Adipose tissue (tissue), 3 donors: ENCODE data around the gene ACAD10. TPM values are rescaled to one million over a fixed set of nuclear protein-coding genes. Genes with fewer than 3 reads are reported as not detected.
"Not testable (repeated sequence)": the region's sequence is repeated elsewhere in the genome, so short reads cannot be mapped to it uniquely, and the experiment has no call there.

Experiments
- H3K27ac ChIP-seq: one replicate; pipeline ENCODE4 v1.5.1; 2013; ENCODE audit warnings: low read depth, low read length
- WGBS, 3 donors: extraction: QIAGEN DNeasy Blood & Tissue Kit; methylation state at CpG; one replicate each; pipeline ENCODE4 v1.1.7; 2013; 5-methylcytosine and 5-hydroxymethylcytosine counted together
- polyA plus RNA-seq, 3 donors: library from polyadenylated mRNA; stranded (reverse); fragments of 200-250 nt; gene quantifications; one replicate each; pipeline ENCODE4 v1.2.3, GENCODE V29; 2013
- donor health status: healthy with polysubstance abuse.
- donor health status: Bipolar disorder and iron deficiency.
- donor health status: healthy.

Gene ACAD10
- polyA plus RNA-seq, 3 donors, result 10.6 to 15.1 (median 10.6) TPM

DNA sequence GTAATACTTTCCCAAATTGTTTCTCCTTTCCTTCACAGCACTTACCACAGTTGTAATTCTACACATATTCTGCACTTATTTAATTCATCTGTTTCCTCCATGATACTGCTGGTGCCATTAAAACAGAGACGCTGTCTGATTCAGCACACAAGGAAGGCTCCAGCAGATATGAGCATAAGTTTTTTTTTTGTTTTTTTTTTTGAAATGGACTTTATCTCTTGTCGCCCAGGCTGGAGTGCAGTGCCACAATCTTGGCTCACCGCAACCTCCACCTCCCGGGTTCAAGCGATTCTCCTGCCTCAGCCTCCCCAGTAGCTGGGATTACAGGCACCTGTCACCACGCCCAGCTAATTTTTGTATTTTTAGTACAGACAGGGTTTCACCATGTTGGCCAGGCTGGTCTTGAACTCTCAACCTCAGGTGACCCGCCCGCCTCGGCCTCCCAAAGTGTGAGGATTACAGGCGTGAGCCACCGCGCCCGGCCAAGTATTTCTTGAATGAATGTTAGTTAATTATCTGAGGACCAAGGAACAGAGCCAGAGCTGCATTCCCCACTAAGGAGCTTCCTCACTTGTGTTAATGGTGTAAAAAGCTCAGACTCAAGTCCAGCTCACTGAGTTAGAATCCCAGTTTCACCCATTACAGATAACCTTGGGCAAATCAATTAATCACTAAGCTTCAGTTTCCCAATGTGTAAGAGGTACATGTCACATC lies 1.2 kb upstream of the ACAD10 start:
- not testable (repeated sequence) for H3K27ac ChIP-seq

DNA sequence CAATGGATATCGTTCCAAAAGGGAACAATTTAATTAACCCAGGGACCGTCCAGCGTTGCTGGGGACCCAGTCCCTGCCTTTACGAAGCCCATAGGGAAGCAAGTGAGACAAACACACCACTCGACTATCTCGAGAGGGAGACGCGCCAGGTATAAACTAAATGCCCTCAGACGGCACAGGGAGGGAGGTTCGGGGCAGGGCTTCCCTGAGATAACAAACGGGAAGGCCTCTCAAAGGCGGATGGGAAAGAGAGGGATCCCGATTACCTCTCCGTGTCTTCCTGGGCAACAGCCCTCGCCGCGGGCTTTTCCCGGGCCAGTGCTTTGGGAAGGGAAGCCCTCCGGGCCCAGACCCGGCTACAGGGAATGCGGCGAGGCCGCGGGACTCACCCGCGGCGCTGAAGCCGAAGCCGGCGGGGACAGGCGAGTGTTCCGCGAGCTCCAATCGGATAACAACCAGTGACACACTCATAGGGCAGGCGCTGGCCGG lies 487 bp upstream of the ACAD10 start:
- H3K27ac ChIP-seq, result no peak overlapping the region
- 0% methylated on average over 36 of the region's 36 CpGs for WGBS, 3 donors

More for the DNA sequence above, 1.2 kb upstream of the ACAD10 start:
- WGBS, 3 donors, result 55 to 83% (median 81%) methylated on average over 13 of the region's 13 CpGs

- WGBS, 3 donors, result 10 to 21% (median 16%) methylated on average over 15 of the region's 15 CpGs
- no peak overlapping the region for H3K27ac ChIP-seq
These were observed 787 bp downstream of the ACAD10 start for GRCh38 chr12:111686574-111687105.

DNA sequence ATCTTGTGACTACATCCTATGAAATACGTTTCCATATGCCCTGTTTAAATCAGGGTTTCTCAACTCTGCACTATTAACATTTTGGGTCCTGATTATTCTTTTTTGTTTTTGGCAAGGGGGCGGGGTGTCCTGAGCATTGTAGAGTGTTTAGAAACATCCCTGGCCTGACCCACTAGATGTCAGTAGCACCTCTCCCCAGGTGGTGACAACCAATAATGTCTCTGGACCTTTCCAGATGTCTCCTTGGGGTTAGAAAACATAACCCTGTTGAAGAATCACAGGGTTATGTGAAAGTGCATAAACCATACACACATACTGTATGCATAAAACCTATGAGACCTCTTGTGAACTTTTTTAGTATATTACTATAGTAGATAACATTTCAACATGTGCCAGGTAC lies 1.4 kb downstream of the ACAD10 start:
- WGBS, 3 donors, result 55 to 66% (median 57%) methylated on average over 2 of the region's 2 CpGs
- no peak overlapping the region for H3K27ac ChIP-seq

DNA sequence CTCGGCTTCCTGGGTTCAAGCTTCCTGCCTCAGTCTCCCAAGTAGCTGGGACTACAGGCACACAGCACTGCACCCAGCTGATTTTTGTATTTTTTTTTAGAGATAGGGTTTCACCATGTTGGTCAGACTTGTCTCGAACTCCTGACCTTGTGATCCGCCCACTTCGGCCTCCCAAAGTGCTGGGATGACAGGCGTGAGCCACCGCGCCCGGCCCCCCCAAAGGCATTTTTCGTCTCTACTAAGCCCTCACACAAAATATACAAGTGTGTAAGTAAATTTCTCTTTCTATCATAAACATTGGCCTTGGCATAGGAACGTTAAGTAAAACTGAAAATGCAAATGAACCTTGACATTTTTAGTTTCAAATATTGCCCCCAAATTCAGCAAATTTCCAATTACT lies 2.1 kb downstream of the ACAD10 start:
- WGBS, 3 donors, result 90 to 93% (median 91%) methylated on average over 10 of the region's 10 CpGs
- no peak overlapping the region for H3K27ac ChIP-seq

GRCh38 chr12:111691262-111691661 lies 5.4 kb downstream of the ACAD10 start:
- no peak overlapping the region for H3K27ac ChIP-seq
- WGBS, 3 donors, result 95 to 98% (median 96%) methylated on average over 3 of the region's 3 CpGs

DNA sequence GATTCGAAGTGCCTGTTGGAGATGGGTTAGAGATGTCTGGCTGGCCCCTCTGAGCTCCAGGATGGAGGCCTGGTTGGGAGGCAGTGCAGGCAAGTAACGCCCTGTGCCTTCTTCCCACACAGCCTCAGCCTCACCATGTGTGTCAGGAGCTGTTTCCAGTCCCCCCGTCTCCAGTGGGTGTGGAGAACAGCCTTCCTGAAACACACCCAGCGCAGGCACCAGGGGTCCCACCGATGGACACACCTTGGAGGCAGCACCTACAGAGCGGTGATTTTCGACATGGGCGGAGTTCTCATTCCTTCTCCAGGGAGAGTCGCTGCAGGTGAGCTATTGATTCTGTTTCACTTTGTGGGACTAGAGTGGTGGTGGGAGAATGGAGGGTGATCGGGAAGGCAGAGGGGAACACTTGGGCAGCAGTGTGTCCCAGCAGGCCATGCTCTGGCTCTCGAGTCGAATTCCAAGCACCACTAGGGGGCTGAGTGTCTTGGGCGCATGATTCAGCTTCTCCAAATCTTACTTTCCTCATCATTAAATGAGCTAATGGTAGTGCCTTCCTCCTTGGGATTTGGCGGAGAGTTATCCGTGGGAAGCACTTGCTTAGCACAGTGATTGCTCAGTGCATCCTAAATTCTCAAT lies 6.8 kb downstream of the ACAD10 start:
- H3K27ac ChIP-seq, result no peak overlapping the region
- WGBS, 3 donors, result 87 to 92% (median 91%) methylated on average over 15 of the region's 15 CpGs

DNA sequence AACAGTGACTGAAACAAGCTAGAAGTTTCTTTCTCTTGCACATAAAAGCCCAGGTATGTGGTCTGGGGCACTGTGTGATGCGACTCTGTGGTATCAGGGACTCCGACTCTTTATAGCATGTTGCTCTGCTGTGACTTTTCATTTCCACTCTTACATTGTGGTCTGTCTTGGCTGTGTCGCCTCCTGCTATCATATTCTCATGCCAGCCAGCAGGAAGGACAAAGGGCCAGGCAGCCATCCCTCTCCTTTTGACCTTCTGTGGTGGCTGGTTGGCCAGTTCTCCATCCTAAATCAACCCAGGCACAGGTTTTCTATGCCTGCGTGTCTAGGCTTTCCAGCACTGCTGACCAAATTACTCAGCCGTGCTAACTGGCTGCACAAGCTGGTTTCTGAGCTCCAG lies 8.0 kb downstream of the ACAD10 start:
- 92 to 96% (median 93%) methylated on average over 5 of the region's 5 CpGs for WGBS, 3 donors
- H3K27ac ChIP-seq, result no peak overlapping the region

GRCh38 chr12:111699962-111700361 lies 14.1 kb downstream of the ACAD10 start:
- 83 to 90% (median 88%) methylated on average over 2 of the region's 2 CpGs for WGBS, 3 donors
- no peak overlapping the region for H3K27ac ChIP-seq

- H3K27ac ChIP-seq, result no peak overlapping the region
- 61 to 82% (median 63%) methylated on average over 5 of the region's 5 CpGs for WGBS, 3 donors
These were observed 19.8 kb downstream of the ACAD10 start for GRCh38 chr12:111705672-111706071.

DNA sequence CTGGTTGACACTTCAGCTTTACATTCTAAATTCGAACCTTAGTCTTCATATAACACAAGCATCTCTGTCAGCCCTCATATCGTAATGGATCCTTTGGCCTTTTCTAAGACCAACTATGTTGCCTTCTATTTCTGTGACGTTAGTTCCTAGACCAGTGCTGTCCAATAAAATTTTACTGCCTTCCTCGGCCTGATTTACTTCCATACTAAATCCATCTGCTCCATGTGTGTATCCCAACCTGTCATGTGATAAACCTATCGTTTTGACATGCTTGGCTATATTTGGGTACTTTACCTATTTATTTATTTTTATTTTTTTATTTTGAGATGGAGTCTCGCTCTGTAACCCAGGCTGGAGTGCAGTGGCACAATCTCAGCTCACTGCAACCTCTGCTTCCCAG lies 20.3 kb downstream of the ACAD10 start:
- H3K27ac ChIP-seq, result no peak overlapping the region
- 78 to 90% (median 90%) methylated on average over 6 of the region's 6 CpGs for WGBS, 3 donors

DNA sequence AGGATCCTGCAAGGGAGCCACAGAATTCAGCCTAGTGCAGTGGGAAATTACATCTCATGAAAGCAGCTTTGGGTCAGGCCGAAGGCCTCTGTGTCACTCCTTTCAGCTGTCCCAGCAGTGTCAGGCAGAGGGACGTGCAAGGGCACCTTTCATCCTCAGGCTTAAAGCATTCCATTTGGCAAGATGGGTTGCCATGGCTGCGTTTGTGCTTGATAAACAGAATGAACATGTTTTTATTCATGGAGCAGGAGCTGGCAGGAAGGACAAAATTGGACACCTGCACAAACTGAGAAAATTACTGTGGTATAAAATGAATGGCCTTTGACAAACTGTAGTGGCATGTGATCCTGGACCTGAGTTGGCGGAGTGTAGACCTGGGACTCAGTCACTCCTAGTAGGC lies 29.4 kb downstream of the ACAD10 start:
- WGBS, 3 donors, result 79 to 91% (median 84%) methylated on average over 4 of the region's 4 CpGs

DNA sequence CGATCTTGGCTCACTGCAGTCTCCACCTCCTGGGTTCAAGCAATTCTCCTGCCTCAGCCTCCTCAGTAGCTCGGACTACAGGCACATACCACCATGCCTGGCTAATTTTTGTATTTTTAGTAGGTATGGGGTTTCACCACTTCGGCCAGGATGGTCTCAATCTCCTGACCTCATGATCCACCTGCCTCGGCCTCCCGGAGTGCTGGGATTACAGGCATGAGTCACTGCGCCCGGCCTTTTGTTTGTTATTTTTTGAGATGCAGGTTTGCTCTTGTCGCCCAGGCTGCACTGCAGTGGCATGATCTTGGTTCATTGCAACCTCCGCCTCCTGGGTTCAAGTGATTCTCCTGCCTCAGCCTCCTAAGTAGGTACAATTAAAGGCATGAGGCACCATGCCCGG lies 33.5 kb downstream of the ACAD10 start:
- not testable (repeated sequence) for H3K27ac ChIP-seq
- 94 to 96% (median 95%) methylated on average over 10 of the region's 10 CpGs for WGBS, 3 donors

More for the DNA sequence above, 29.4 kb downstream of the ACAD10 start:
- H3K27ac ChIP-seq, result no peak overlapping the region

- WGBS, 3 donors, result 97 to 98% (median 98%) methylated on average over 6 of the region's 6 CpGs
- no peak overlapping the region for H3K27ac ChIP-seq
These were observed 34.6 kb downstream of the ACAD10 start for GRCh38 chr12:111720457-111720856.

DNA sequence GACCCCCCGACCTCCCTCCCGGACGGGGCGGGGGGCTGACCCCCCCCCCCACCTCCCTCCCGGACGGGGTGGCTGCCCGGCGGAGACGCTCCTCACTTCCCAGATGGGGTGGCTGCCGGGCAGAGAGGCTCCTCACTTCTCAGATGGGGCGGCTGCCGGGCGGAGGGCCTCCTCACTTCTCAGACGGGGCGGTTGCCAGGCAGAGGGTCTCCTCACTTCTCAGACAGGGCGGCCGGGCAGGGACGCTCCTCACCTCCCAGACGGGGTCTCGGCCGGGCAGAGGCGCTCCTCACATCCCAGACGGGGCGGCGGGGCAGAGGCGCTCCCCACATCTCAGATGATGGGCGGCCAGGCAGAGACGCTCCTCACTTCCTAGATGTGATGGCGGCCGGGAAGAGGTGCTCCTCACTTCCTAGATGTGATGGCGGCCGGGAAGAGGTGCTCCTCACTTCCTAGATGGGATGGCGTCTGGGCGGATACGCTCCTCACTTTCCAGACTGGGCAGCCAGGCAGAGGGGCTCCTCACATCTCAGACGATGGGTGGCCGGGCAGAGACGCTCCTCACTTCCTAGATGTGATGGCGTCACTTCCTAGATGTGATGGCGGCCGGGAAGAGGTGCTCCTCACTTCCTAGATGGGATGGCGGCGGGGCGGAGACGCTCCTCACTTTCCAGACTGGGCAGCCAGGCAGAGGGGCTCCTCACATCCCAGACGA lies 38.0 kb downstream of the ACAD10 start:
- 96 to 97% (median 97%) methylated on average over 25 to 45 of the region's 46 CpGs for WGBS, 3 donors
- not testable (repeated sequence) for H3K27ac ChIP-seq

GRCh38 chr12:111728795-111729194 lies 42.9 kb downstream of the ACAD10 start:
- H3K27ac ChIP-seq, result no peak overlapping the region
- WGBS, 3 donors, result 100% methylated on average over 2 of the region's 2 CpGs

GRCh38 chr12:111730420-111730819 lies 44.6 kb downstream of the ACAD10 start:
- WGBS, 3 donors, result 92 to 93% (median 92%) methylated on average over 9 of the region's 9 CpGs
- H3K27ac ChIP-seq, result no peak overlapping the region

- WGBS, 3 donors, result 90 to 92% (median 90%) methylated on average over 4 of the region's 4 CpGs
- H3K27ac ChIP-seq, result no peak overlapping the region
These were observed 46.9 kb downstream of the ACAD10 start for GRCh38 chr12:111732786-111733185.

- no peak overlapping the region for H3K27ac ChIP-seq
- WGBS, 3 donors, result 87 to 91% (median 88%) methylated on average over 8 of the region's 8 CpGs
These were observed 47.6 kb downstream of the ACAD10 start for GRCh38 chr12:111733340-111733915.
